ENCODE results near the gene TMEM178A.
A peak's percentile ranks its signal among the peaks of the same experiment; 100 is the strongest.
"Not testable (repeated sequence)": the region's sequence is repeated elsewhere in the genome, so short reads cannot be mapped to it uniquely, and the experiment has no call there.

TMEM178A gene

DNA sequence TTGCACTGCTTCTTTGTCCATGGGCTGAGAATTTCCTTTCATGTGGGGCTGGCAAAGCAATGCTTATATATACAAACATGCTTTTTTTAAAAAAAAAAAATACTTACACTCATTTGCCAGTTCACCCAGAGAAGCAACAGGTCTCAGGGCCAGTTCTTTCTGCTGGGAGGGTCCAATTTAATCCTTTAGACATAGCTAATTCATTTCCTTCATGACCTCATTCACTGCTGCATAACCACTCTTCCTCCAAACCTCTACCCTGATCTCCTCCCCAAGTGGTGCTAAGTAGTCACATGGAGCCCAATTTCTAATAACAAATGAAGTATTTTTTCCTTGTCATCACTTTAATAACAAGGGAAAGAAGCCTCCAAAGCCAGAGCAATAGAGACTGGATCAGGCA, 17.1 kb upstream of the TMEM178A start:
- DNase-seq = no peak

DNA sequence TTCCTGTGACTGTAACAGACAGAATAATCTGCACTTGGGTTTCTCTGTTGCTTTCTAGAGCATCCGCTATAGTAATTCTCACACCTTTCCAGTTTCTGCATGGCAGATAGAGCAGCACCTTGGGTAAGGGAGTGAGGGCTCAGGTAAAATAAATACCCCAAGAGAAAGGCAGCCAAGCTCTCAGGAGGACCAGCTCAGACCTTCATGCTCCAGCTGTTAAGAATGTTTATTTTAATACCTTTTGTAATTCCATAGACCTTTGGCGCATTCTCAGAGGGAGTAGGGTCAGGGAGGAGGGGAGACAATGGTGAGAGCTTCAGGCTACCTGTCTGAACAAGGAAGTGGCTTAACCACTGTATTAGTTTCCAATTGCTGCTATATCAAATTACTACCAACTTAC, 16.2 kb upstream of the TMEM178A start:
- DNase-seq = no peak

DNA sequence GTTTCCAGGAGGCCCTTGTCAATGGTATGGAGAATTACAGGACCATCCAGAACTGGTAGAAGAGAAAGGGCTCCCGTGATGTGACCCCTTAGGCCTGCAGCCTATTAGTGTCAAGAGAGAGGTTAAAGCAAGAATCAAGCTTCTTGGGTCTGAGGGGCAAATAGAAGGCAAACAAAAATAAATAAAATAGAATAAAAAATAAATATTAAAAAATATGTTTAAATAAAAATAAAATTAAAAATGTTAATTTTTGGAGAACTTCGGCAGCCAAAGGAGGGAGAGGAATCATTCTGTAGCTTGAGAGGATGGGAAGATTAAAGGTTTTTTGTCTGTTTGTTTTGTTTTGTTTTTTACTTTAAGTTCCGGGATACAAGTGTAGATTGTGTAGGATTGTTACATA, 15.2 kb upstream of the TMEM178A start:
- no peak for DNase-seq

DNA sequence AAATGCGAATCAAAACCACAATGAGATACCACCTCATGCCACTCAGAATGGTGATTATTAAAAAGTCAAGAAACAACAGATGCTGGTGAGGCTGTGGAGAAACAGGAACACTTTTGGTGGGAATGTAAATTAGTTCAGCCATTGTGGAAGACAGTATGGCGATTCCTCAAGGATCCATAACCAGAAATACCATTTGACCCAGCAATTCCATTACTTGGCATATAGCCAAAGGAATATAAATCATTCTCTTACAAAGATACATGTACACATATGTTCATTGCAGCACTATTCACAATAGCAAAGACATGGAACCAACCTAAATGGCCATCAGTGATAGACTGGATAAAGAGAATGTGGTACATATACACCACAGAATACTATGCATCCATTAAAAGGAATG, 9.5 kb upstream of the TMEM178A start:
- not testable (repeated sequence) for DNase-seq

DNA sequence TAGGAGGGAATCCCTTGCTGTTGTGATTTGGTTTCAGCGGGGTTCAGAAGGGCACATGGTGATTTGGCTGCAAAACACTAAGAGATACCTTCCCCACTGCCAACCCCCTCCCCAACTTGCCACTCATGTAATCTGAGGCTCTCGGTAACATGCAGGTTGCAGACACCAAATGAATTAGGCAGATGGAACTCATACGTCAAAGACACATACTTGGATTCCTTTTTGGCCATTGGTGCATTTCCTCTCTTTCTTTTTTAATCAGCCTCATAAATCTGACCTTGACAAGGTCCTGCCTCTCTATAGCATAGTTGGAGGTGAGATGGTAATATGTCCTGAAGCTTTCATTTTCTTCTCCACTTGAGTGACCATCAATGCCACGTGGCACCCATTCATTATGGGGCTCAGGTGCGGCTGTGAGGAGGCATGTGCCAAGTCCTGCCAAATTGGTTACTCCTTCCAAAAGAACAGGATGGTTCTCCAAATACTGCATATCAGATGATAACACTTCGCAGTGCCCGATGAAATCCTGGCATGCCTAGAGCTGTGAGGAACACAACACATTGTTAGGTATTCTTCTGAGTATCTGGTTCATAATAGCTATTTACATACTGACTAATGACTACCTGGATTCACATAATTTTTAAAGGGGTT, 8.3 kb upstream of the TMEM178A start:
- no peak for DNase-seq

DNA sequence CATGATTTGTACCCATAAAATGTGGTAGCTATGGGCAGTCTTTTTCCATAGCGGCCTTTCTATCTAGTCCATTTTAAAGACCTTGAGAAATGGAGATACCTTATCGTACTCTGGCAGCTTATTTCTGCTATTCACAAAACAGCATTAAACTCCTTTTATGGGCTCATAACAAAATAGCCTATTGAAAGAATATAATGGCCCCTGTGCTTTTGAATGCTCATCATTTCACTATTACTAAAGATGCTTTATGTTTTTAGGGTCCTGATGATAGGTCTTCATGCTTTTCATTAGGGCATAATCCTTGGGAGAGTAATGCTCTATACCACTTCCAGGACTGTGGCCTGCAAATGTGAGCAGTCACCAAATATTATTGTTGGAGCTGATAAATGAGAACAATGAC, 7.3 kb upstream of the TMEM178A start:
- no peak for DNase-seq

DNA sequence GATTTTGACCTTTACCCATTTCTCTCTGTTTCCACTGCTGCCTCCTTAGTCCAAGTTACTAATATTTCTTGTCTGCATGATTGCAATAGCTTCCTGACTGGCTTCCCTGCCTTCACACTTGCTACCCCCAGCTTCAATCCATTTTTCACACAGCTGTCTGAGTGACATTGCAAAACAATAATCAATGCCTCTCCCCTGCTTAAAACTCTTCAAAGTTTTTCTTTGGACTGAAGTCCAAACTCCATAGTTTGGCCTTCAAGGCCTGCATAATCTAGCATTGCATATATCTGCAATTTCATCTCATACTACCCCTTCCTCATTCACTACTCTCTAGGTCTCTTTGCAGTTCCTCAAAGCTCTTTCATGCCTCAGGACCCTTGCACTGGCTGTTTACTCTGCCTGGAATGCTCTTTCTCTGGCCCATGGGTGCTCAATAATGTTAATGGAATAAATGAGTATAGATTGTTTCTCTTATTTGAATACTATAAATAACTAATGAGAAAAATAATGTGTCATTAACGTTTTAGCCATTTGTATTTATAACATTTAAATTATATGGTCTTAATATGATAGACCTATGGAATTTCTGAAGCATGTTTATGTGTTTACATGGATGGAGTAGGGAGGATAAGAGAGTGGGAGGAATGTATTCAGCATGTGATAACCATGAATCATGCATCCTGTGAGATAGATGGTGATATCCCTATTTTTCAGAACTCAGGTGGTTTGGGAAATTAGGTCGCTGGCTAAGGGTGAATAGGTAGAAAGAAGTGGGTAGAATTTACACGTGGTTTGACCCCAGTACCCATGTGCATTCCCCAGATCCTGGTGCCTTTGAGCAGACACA, 5.7 kb upstream of the TMEM178A start:
- DNase-seq = no peak

DNA sequence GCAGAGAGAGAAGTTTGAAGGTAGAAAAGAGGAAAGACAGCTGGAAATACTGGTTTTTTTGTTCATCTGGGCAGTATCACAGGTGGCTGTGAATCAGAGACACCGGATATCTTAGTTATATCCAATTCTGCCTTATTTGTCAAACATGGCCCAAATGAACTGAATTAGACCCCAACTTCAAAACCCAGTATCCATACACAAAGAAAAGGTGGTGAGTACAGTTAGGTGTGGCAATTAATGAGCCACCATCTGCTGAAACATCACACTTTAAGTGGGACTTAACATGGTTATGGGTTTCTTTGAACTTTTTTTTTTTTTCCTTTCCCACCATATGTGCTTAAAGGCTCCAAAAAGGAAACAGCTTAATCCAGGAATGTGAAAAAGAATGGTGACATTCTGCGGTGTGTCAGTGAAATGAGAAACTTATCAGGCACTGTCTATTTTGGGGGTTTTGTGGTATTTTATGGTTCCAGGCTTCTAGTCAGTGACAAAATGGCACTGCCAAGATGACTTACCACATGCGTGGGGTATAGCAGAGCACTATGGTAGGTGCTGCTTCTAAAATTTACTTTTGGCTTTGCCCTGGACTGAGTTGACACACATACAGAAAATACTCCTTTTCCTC, 5.0 kb upstream of the TMEM178A start:
- DNase-seq = no peak

DNA sequence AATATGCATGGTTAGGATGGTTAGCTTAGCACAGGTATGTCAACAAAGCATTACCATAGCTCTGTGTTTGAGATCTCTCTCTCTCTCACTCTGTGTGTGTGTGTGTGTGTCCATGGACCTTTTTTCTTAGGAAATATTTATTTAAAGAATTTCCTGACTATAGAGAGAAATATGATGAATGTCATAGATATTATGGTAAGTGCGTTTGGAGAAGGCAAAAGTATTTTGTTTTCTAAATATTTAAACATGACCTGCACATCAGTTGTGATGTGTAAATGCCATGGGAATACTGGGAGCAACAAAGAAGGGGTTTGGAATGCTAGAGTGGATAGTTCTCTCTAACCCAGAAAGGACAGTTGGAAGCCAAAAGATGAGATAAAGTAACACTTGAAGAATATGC, 3.9 kb upstream of the TMEM178A start:
- no peak for DNase-seq

DNA sequence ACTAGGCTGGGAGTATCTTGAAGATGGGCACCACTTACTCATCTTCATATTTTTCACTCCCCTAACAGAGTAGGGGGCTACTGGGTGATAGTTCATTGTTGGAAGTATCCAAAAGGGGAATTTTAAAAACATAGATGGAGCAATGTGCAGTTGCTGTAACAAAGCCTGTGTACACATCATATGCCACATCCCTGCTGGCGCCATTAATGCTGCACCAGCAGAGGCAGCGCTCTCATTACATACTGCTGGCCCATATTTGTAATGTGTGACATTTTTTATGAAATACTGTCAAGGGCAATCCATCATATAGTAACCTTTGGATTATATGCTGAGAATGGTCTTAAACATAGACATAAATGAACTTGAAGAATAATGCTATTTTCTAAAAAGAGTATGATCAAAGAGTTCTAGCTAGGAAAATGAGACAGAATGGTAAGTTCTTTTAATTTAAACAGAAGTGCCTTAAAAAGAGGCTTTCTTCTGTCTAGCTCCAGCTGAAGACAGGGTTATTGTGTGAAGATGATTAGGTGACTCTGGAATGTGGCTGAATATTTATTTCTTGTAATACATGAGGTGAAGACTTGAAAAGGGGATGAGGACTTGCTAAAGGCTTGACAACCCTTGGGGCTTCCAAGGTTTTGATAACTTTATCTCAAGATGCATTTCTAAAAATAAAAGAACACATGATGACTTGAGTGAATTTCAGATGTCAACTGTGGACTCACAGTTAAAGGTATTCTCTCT, 2.4 kb upstream of the TMEM178A start:
- peak; percentile 38 for DNase-seq

DNA sequence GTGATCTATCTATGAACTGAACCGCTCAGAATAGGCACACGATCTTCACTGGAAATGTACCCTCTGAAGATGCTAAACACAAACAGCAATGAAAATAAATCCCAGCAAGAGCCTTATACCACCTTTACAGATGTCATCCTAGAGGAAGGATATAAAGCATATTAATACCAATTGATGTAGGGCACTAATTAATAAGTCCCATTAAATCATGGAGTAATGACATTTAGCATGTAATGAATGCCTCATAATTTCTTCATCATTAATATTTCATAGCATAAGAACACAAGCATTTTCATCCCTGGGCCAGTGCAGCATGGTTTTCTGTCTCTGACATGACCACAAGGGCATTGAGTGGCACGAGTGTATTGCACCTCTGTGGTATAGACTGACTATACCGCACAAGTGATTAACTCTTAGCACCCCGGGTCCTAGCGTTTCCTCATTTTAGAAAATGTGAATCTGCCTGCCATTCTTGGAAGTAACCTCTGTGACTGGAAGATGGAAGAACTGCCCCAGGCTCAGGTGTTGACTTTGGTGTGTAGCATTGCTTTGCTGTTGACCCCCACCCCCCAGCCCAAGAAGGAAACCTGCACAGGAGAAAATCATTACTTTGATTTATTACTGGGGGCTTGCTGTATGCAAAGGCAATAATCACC, 1.4 kb upstream of the TMEM178A start:
- DNase-seq = no peak

DNA sequence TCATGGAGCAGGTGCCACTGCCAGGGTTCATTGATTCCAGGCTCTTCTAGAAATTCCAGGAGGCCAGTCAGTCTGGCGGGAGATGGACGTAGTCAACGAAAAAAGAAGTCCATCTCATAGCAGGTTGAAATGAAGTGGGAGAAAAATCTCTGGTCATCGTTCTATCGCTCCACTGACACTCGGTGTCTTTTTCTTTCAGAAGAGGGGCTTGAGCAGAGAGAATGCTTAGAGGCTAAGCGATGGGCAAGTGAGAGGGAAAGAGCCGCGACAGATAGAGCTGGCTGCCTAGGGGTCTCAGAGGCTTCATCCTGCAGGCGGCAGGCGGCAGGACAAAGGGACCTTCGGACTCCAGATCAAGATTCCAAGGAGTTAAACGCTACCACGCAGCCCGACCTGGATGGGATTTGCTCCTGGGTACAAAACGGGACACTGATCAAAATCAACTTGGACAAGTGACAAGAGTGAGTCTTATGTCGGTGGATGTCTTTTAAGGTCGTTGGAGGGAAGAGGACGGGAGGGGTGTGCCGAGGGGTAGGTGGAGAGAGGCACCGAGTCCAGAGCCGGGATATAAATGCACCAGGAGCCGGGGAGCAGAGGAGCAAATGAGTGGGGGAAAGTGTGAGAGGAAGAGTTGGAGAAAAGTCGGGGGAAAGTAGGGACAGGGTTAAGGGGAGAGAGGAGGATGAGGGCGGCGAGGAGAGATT, 677 bp upstream of the TMEM178A start:
- peak; percentile 85 for DNase-seq

DNA sequence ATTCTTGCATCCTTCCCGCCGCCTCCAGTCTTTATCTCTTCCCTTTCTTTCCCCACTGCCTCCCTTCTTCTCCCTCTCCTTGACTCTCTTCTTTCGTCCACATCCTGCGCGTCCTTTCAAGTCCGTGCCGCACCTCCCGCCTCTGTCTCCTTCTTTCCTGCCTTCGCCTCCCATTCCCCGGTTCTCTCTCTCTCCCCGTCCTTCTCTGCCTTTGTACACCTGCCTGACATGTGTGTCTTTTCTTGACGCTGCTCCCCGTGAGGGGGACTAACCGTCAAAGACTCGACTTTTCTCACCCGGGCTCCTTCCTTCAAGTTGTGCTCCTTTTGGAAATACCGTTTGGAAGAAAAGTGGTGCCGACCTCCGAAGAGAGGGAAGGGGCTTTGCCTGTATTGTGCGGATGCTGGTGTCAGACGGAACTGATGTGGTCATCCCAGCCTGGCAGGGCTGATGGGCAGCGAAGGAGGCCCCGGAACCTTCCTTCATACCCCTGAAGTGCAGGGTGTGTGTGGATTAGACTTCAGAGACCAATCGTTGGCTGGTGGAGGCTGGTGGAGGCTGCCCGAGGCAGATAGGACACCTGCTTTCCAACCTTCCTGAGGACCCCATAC, 879 bp downstream of the TMEM178A start:
- DNase-seq = peak; percentile 80

DNA sequence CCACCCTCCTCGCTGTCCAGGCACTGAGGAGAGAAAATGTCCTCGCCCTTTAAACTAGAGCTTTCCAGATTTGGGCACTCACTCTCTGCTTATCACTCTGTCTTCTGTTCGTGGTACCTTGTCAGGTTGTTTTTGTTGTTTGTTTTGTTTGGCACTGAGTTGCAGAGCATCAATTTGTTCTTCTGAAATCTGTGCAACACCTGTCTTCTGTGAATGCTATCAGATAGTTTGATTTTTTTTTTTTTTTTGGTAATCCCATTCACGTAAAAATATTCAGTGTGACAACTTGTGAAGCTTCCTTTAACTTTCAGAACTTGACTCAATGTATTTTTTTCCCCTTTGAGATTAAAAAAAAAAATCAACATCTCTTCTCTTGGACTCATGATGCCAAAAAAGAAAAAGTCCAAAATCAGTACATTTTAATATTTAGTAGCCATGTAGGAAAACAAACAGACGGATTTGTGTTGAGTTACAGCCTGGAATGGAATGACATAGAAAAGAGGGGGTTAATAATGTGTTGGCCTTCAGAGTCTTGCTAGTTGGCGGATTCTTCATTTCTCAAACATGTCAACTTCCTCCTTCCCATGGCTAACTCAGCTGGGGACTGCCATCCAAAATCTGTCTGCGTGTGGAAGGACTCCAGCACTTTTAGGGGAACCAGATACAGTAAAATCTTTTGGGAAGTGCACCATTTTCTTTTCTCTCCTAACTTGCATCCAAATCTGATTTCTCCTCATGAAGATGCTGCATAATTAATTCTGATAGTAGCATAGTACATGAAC, 1.6 kb downstream of the TMEM178A start:
- peak; percentile 25 for DNase-seq

DNA sequence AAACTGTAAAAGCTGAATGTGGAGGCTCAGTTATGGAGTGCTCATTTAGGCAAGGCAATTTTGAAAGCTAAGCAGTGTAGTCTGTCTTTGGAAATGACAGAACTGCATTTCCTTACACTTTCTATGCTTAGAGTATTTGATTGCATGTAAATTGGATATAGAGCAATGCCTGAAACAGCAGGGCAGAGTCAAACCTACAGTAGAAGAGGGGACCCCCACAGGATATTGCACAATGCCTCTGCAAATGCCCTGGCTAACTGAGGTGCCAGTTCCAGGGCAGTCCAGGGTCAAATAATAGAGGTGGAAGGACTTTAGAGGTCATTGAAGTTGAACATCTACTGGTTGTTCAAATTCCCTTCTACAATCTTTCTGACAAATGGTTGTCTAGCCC, 2.2 kb downstream of the TMEM178A start:
- no peak for DNase-seq

DNA sequence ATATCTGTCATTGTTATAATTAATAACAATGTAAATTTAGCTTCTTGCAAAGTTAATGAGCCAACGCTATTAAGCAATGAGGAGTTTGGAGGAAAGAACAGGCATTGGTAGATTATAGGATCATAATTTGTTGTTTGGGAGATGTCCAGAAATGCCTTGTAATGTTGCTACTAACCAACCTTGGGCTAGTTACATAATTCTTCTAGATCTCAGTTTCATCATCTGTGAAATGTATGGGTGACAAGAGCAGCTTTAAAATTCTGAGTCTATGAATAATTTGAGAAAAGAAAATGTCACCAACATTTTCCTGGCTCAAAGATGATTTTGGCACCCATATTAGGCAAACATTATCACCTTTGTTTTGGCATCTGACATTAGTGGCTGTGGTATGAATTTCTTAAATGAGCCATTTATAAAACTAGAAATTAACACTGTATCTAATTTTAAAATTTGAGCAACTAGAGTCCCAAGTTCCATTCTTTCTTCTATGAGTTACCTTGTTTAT, 2.9 kb downstream of the TMEM178A start:
- no peak for DNase-seq

DNA sequence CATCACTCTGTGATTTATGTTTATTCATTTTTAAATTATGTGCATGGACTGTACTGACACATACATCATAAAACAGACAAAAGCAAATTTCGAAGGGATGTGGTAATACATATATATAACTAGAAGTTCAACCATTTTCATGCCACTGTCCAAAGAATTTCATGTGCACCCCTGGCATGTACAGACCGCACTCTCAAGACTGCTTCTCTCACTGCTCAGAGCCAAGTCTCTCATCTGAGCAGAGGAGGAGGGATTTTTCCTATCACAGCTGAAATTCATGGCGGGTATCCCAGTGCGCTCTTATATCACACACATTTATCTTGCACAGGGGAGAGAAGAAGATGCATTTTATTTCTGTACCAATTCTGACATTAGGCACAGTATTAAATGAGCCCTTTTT, 5.9 kb downstream of the TMEM178A start:
- DNase-seq = no peak

DNA sequence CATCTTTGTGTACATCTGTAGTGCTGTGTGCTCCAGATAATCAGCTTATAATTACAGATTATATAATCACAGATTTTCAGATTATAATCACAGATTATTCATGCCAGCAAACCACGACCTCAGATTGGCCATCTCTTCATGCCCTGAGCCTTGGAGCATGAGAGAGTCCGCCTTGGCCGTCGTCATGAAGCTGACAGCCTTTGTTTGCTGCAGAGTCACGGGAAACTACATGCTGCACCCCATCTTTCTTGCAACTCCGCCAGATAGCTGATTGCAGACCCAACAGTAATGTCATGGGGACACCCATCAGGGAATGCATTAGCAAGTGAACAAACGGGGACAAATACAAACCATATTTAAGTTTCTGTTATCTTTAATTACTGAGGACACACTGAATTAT, 7.3 kb downstream of the TMEM178A start:
- no peak for DNase-seq

DNA sequence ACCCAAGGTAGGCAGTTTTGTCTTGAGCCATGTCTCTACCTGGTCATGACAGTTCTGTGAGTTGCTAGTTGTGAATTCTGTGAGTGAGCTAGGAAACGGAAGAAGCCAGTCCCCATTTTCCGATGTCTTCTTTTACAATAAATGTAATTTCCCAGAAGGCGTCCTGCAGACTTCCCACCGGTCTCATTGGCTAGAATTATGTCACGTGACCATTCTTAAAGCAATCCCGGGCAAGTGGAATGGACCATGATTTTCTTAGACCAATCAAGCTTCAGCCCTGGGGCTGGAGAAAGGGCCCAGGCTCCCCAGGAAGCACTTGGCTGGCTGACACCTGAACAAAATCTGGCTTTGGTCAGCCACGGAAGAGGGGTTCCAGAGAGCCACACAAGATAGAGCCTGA, 10.6 kb downstream of the TMEM178A start:
- DNase-seq = no peak

DNA sequence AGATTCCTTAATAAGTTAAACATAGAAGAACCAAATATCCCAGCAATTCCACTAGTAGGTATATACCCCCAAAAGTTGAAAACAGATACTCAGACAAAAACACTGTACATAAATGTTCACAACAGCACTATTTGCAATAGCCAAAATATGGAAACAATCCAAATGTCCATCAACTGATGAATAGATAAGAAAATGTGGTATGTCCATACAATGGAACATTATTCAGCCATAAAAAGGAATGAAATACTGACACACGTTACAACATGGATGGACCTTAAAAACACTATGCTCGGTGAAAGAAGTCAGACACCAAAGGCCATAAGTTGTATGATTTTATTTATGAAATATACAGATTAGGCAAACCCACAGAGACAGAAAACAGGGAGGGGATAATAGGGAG, 12.5 kb downstream of the TMEM178A start:
- no peak for DNase-seq

DNA sequence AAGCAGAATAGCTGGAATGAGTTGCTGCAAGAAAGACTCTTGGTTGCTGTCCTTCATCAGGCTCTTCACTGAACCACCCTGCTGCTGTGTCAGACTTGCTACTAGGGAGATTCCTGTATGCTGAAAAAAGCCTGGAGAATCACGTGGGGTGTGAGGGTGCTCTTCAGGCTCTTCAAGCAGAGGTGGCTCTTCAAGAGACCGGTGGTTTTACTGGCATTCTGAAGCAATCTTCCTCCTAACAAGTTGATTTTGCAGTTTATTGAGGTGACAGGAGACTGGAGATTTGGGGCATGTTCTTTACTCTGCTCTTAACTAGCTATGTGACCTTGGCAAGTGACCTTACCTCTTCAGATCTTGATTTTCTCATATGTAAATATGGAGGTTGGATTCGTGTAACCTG, 14.1 kb downstream of the TMEM178A start:
- DNase-seq = no peak

All from eye (tissue), 1 donor.